ENCODE data around the gene THAP2.

Gene THAP2

DNA sequence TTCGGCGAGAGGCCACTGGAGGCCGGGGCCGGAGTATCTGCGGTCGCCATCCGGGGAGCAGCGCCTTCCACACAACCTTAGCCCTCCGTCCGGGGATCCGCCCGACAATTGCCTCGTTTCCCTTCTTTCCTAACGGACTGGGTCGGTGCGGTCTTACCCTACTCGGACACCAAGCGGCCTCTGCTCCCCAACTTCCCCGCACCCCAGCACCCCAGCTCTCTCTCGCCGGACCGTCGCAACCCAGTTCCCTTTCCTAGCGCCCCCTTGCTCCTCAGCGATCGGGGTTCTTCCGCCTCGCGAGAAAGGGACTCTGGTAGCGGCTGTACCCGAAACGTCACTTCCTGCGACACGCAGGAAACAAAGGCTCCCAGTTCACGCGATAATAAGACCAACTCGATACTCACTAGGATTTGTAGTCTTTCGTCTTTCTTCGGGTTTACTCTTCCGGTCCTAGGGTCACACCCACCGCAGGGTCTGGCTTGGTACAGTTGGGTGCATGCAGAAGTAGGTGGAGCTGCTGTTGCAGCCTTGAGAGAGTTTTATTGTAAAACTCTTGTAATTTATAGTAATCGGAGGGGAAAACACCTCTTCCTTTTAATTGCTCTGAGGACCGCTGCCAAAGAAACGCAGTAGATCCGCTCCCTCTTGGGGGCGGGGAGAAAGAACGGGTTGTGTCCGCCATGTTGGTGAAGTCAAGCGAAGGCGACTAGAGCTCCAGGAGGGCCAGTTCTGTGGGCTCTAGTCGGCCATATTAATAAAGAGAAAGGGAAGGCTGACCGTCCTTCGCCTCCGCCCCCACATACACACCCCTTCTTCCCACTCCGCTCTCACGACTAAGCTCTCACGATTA is at the start of gene THAP2, which contains the start of gene ZFC3H1:
Gene THAP2 (plus strand): TSS at position 741 of the 850 bp plus-strand sequence. CDS start 209 bp downstream, outside the sequence.
Gene ZFC3H1 (minus strand): TSS at position 288 of the 850 bp plus-strand sequence. CDS start 238 bp downstream, at position 50.
- DNase-seq (ENCODE audit: low read depth): peak; percentile 86

DNA sequence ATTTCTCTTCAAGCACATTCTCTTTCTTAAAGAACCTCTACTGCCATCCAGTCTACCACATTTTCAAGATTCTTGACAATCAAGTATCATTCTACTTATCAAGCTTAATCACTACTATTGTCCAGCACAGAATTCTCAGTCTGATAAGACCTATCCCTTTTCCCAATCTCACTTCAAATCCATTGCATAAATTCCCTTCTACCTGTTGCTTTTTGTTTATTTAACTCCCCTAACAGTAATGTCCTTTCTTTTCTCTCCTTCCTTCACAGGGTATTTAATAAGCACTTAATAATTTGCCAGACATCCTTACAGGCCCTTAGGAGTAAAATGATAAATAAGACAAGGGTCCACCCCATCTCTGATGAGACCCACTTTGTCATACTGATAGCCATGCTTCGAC is 42.2 kb upstream of the THAP2 start:
- DNase-seq (ENCODE audit: low read depth): no peak

DNA sequence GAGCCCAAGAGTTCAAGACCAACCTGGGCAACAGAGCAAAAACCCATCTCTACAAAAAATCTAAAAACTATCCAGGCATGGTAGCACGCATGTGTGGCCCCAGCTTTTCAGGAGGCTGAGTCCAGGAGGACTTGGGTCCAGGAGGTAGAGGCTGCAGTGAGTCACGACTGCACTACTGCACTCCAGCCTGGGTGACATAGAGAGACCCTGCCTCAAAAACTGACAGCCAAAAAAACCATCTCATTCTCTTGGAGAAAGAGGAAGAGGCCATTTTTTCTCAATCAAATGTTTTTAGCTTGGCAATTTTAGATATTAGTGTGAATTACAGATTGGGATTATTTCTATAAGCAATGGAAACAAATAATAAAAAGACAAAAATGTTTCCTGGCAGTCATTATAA is 38.6 kb upstream of the THAP2 start:
- no peak for DNase-seq (ENCODE audit: low read depth)

DNA sequence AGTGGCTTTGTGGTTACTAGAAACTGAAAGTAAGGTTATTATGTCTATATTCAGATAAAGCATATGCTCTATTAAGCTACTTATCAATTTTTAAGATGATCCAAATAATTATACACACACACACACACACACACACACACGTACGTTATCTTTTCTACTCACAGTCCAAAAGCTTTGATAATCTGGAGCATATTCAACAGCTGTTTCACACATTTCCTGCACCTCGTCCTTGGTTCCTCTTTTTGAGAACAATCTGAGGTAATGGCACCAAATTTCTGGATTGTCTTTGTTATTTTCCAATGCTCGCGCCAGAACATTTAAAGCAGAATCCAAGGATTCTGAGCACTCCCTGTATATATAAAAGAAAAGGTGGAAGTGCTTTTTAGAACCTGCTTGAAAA is 38.0 kb upstream of the THAP2 start:
- no peak for DNase-seq (ENCODE audit: low read depth)

DNA sequence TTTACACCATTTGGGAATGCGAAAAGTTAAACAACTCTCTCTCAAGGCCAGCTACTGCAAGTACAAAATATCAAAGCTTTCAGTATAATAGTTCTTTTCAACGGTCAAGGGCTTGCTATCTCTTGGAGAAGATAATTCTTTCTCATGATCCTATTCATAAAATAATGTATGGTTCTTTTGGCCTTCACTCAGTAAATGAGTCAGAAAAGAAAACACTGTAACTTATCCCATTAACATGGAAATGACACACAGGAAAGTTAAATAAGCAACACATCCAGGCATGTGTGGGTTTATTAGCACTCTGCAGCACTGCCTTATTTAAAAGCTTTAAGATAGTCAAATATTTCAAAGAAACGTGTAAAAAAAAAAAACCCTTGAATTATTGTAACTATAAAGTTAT is 37.3 kb upstream of the THAP2 start:
- no peak for DNase-seq (ENCODE audit: low read depth)

- DNase-seq (ENCODE audit: low read depth): no peak
These were observed 36.6 kb upstream of the THAP2 start for GRCh38 chr12:71627438-71628002.

GRCh38 chr12:71636704-71637115 is 27.4 kb upstream of the THAP2 start:
- DNase-seq (ENCODE audit: low read depth): no peak

GRCh38 chr12:71638499-71638898 is 25.6 kb upstream of the THAP2 start:
- DNase-seq (ENCODE audit: low read depth): no peak

- DNase-seq (ENCODE audit: low read depth): no peak
These were observed 24.8 kb upstream of the THAP2 start for GRCh38 chr12:71639341-71639760.

GRCh38 chr12:71640316-71640715 is 23.8 kb upstream of the THAP2 start:
- DNase-seq (ENCODE audit: low read depth): no peak

GRCh38 chr12:71641390-71641789 is 22.7 kb upstream of the THAP2 start:
- DNase-seq (ENCODE audit: low read depth): no peak

- no peak for DNase-seq (ENCODE audit: low read depth)
These were observed 21.8 kb upstream of the THAP2 start for GRCh38 chr12:71642264-71642663.

DNA sequence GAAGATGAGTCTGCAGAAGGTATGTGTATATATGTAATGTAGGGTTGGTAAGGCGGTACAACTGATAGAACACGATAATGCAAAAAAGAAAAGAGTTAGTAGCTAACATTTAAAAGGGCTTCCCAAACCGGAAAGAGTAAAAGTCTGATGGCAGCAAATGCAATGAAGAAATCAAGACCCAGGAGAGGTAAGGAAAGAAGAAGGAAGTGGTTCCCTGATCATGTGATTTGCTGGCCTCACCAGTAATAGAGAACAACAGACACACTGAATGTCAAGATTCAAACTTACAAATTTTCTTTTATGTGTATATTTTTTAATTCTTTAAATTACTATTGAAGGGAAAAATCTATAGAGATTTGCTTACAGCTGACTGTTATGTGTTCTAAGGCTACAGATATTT is 18.8 kb upstream of the THAP2 start:
- DNase-seq (ENCODE audit: low read depth): no peak

DNA sequence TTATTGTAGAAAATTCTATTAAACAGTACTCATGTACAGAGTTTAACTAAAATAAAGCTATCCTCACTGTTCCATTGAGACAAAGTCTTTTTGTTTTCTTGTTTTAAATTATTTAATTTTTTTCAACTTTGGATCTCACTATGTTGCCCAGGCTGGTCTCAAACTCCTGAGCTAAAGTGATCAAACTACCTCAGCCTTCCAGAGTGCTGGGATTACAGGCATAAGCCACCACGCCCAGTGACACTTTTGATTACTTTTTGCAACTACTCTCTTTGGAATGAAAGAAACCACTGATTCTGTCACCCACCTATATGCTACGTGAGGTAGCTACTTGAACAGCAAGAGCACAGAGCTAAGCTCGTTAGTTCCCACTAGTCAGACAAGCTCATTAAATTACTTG is 17.6 kb upstream of the THAP2 start:
- DNase-seq (ENCODE audit: low read depth): no peak

DNA sequence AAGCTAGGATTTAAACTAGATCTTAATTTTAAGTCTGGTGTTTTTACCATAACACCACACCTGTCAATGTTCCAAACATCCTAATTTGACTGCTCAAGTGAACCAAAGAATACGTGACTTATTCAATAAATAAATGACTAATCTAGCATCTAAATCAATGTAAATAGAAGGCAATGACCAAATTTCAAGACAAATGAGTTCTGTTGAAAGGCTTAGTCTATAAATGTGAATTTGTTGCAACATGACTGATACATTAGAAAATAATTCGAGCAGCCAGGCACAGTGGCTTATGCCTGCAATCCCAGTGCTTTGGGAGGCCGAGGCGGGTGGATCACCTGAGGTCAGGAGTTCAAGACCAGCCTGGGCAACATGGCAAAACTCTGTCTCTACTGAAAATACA is 15.6 kb upstream of the THAP2 start:
- DNase-seq (ENCODE audit: low read depth): no peak

DNA sequence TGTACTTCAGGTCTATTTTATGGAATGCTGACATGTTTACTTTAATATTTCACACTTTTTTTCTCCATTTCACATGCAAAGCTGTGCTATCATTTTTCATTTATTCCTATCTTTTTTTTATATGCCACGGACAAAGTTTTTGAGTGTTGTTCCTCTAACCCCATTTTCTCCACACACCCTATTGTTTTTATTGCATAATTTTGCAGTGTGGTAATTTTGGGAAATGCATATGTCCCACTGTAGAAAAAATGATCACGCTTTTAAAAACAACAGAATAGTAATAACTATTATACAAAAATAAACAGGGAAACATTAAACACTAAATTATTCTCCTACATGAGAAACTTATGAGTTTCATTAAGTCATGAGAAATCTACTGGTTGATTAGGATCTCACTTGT is 14.7 kb upstream of the THAP2 start:
- DNase-seq (ENCODE audit: low read depth): no peak

DNA sequence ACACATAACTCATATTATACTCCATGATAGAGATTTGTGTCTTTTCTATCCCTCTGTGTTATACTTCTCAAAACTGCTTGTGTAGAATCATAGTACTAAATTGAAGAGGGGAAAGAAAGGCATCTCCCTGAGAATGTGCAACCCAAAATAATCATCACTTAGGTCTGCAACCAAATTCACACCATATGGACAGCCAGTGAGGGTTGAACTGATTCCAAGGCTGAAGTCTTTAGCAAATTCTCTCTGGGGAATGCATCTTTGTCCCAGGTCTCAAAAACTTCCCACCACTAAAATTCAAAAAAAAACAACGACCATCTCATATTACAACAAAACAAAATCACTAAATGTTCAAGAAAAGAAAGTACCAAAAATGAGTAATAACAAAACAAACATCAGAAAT is 11.4 kb upstream of the THAP2 start:
- no peak for DNase-seq (ENCODE audit: low read depth)

GRCh38 chr12:71653137-71653536 is 11.0 kb upstream of the THAP2 start:
- no peak for DNase-seq (ENCODE audit: low read depth)

DNA sequence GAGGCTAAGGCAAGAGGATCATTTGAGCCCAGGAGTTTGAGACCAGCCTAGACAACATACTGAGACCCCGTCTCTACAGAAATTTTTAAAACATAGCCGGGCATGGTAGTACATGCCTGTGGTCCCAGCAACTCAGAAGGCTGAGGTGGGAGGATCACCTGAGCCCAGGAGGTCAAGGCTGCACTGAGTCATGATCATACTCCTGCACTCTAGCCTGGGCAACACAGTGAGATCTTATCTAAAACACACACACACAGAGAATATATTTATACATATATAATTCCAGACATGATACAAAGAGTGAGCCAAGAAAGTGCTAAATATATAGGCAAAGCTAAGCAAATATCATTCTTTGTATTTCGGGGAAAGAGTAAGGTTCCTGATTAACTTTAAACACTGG is 9.9 kb upstream of the THAP2 start:
- DNase-seq (ENCODE audit: low read depth): no peak

DNA sequence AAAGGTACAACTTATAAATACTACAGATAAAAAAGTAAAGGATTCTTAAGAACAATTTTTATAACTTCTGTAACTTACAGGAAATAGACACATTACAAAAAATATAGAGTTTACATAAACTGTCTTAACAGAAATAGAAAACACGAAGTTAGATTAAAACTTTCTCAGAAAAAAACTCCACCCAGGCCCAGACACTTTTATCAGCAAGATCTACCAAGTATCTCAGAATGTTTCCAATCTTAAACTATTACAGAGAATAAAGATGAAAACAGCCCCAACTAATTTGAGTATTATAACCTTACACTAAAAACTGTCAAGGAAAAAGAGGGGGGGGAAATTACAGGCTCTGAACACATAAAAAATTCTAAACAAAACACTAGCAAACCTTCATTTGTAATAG is 8.6 kb upstream of the THAP2 start:
- no peak for DNase-seq (ENCODE audit: low read depth)

DNA sequence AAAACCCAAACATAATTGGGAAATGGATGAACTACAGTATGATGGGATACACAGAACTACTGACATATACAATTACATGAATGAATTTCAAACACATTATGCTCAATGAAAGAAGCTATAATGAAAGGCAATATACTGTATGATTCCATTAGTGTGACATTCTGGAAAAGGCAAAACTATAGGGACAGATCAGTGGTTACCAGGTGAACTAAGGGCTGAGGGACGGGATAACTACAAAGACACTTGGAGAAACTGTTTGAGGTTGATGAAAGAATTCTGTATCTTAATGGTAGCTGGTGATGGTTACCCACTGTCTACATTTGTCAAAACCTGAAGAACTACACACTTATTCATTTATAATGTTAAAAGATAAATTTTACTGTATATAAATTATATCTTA is 8.2 kb upstream of the THAP2 start:
- no peak for DNase-seq (ENCODE audit: low read depth)

DNA sequence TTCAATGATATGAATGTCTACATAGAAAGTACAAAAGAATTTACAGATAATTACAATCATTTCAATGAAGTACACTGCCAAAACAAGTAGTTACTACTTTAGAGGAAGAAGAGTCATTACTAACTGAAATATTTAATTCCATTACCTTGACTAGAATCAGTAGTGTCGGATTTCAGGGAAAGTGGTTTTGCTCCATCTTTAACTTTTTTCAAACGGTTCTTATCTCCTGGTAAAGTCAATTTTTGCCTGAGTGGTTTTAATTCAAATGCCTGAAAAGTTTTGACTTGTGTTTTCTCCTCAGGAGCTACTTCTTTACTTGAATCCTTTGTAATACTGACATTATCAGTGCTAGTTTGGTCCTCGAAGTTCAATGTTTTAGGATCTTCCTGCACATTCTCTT is 7.4 kb upstream of the THAP2 start:
- no peak for DNase-seq (ENCODE audit: low read depth)

DNA sequence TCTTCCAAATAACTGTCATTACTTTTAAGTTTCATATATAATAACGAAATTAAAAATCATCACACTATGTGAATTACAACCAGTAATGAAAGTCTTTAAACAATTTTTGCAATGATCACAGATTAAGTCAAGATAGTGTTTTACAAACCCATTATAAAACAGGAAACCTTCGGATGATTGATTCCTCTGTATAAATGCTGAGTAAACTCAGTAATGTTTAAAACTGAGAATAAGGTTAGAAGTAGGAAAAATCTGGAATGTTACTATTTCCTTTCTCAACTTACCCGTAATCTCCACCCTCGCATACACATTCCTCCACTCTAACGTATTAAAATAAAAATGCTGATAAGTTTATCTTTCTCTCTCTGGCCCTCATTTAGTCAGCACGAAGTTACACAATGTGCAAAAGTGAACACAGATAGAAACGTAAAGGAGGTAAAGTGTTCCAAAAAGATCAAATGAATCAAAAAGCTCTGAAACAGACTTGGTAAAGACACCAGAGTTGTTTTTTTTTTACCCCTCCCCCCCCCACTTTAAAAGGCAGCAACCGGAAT is 2.0 kb upstream of the THAP2 start:
- no peak for DNase-seq (ENCODE audit: low read depth)

Data from activated T-cell treated with anti-CD3 and anti-CD28 coated beads for 24 hours (primary cell).